Eye (tissue), 1 donor: Measurements from ENCODE around the gene TIGD3.
A peak's percentile ranks its signal among the peaks of the same experiment; 100 is the strongest.

Experiments used
- DNase-seq: peaks from one replicate; pipeline ENCODE4 v3.0.0-alpha.2; 2015

The TIGD3 gene

DNA sequence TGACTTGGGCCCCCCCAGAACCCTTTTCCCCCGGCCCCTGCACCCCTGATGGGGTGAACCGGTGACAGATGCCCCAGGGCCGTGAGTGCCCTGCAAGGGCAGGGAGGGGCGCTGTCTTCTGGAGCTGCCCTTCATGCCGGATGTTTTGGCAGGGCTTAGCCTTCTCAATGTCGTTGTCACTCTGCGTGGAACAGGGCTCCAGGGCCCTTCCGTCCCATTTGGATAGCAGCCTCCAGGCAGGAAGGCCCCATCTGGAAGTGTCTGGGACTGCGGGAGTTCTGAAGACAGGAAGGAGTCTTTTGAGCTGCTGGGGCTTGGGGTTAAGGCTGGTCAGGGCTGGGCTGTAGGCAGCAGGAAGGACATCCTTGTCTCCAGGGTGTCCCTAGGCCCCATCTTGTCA, 36.4 kb downstream of the TIGD3 start:
- DNase-seq: peak; percentile 29

DNA sequence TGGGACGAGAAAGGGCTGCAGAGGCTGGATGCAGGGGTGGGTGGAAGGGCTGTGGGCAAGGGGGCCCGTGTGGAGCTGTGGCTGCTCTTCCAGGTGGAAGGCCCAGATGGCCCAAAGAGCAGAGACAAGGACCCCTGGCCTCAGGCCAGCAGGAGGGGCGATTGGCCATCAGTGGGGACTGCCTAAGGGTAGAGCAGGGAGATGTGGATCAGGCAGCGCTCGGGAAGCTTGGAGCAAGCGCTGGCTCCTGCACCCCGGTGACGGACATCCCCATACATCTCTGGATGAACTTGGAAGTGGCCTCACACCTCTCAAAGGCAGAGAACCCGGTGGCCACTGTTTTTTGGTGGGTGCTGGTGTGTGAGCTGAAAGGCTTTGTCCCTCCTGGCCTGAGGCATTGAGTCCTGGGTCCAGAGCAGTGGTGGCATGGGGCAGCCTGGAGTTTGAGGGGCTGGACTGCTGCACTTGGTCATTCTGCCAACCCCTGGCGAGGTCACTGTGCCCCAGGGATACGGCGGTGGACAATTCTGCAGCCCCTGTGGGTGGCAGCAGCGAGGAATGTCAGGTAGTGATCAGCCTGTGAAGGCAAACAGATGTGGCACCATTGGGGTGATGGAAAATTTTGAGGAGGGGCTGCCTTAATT, 37.8 kb downstream of the TIGD3 start:
- no peak for DNase-seq

DNA sequence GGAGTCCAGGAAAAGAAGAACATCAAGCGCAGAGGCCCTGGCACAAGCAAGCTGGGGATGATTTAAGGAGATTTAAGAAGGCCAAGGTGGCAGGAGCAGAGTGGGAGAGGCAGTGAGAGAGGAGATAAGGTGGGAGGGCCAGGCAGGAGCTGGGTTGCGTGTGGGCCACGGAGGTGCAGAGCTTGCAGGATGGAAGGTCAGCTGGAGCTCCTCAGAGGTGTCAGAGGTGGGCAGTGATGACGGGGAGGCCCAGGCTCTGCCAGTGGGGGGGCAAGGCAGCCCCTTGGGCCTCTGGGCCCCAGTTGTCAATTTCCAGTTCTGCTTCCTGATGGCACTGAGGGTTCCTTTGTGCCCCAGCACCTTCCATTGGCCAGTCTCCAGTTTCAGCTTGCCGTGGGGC, 38.3 kb downstream of the TIGD3 start:
- no peak for DNase-seq

DNA sequence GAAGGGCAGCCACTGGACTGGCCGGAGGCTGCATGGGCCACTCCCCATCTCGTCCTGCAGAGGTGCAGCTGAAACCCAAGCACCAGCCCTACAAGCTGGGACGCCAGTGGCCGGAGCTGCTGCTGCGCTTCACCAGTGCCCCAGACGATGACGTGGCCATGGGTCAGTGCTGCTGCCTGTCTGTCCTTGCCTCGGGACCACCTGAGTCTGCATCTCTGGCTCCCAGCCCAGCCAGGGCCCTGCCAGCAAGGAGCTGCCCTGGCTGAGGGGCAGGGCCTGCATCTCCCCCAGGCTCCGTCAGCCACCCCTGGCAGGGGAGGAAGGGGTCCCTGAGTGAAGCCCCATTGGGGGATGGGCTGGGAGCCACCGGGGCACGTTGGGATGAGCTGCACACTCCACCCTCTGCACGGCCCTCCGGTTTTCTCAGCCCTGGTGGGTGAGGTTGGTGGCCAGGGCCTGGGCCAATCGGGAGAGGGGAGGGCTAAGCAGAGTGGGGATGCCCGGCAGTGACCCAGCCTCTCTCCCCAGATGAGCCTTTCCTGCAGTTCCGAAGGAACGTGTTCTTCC, 39.0 kb downstream of the TIGD3 start:
- DNase-seq: no peak

DNA sequence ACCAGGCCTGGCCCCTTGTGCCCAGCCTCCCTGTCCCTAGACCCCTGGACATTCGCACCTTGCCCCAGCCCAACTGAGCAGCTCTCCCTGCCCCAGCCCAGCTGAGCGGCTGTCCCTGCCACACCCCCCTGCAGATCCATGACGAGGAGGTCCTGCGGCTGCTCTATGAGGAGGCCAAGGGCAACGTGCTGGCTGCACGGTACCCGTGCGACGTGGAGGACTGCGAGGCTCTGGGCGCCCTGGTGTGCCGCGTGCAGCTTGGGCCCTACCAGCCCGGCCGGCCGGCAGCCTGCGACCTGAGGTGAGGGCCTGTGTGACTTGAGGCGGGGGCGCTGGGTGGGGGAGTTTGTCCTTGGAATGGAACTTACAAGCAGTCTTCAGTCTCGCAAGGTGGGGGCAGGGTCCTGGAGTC, 39.6 kb downstream of the TIGD3 start:
- no peak for DNase-seq

DNA sequence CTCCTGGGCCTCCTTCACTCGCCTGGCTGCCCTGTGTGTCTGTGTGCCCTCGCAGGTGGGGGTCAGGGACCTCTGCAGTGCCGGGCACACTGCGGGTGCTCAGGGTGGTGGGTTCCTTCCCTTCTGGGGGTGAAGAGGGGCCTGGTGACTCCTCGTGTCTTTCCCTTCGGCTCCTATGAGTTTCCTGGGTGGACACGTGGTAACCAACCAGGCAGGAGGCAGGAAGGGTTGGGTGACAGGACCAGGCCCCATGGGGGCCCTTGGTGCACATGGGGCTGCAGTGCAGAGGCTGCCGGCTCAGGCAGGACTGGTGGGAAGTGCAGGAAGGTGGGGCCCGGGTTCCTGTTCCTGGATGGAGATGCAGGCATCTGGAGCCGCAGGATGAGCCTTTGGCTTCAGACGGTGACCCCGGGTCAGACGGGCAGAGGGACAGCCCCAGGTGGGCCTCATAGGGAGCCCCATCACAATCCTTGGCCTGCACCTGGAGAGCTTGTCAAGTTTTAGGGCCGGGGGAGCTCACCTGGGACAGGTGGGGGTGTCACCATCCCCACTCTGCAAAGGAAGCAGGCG, 41.5 kb downstream of the TIGD3 start:
- DNase-seq: no peak

DNA sequence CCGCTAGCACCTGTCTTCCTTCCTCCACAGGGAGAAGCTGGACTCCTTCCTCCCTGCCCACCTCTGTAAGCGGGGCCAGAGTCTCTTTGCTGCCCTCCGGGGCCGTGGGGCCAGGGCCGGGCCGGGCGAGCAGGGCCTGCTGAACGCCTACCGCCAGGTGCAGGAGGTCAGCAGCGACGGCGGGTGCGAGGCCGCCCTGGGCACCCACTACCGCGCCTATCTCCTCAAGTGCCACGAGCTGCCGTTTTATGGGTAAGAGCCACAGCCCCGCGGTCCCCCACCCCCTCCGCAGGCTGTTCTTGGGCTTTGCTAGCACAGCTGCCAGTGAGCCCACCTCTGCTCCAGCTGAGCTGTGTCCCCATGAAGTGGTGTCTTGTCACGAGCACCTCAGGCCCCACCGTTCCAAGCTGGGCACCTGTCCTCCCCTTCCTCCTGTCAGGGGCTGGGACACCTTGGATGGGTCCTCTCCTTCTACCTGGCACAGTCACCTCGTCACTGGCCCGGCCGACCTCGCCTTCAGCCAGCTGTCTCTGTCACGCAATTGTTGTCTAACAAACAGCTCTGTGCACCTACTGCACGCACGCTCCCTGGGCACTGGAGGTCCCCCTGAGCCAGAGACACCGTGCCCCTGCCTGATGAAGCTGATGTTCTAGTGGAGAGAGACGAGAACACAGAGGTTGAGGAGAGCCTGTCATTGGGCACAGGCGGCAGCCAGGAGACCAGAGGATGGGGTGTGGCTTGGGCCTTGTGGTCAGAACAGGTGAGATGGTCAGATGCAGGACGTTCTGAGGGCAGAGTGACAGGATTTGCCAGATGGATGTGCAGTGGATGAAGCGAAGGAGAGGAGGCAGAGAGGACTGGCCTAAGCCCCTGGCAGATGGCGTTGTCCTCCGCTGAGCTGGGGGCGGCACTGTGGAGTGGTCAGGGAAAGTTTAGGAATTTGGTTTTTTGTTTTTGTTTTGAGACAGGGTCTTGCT, 42.5 kb downstream of the TIGD3 start:
- DNase-seq: no peak

DNA sequence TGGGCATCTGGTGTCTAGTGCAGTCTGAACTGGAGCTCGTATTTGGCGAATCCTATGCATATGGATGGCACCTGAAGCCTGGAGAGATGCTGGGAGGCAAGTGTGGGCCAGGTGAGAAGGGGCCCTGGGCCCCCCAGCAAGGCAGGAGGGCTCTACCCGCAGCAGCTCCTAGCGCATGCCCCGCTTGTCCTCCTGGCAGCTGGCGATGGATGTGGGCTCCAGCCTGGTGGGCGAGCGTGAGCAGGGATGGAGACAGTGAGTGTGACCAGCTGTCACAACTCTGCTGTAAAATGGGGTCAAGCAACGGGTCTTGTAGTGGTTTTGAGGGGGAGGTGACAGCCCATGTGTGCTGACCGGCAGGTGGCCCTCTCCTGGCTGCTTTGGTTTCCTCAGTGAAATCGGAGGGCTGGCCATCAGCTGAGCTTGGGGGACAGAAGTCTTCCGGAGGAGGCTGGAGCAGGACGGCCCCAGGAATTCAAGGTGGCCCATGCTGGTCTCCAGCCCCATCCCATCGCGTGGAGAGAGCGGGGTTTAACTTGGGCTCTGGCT, 43.9 kb downstream of the TIGD3 start:
- peak; percentile 58 for DNase-seq

DNA sequence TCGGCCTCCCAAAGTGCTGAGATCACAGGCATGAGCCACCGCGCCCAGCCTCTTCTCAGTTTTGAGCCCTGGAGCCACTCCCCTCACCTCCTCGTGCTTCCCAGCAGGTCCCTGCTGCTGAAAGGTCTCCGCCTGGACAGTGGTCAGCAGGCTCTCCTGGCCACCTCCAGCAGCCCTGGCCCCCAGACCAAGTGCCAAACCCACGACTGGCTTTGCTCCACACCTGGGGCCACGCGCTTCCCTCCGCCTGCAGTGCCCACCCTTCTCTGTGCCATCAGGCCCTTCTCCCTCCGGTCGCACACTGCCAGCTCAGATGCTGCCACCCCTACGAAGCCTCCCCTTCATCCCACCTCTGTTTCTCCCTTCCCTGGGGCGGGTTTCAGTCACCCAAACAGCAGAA, 44.7 kb downstream of the TIGD3 start:
- no peak for DNase-seq

DNA sequence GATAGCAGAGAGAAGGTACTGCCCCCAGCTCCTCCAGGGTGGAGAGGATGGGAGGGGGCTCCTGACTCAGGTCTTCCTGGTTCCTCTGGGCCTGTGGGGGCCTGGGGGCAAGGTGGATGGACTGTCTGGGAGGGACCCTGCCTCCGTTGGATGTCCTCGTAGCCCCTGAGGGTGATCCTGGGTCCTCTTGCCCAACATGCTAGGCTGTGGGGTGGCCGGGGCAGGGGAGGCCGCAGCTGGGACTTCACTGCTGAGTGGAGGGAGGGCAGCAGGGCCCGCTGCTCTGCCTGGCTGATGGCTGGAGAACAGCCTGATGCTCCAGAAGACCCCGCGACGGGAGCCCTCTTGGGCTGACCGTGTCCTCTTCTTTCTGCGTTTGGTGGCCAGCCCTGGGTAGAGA, 45.3 kb downstream of the TIGD3 start:
- DNase-seq: no peak

DNA sequence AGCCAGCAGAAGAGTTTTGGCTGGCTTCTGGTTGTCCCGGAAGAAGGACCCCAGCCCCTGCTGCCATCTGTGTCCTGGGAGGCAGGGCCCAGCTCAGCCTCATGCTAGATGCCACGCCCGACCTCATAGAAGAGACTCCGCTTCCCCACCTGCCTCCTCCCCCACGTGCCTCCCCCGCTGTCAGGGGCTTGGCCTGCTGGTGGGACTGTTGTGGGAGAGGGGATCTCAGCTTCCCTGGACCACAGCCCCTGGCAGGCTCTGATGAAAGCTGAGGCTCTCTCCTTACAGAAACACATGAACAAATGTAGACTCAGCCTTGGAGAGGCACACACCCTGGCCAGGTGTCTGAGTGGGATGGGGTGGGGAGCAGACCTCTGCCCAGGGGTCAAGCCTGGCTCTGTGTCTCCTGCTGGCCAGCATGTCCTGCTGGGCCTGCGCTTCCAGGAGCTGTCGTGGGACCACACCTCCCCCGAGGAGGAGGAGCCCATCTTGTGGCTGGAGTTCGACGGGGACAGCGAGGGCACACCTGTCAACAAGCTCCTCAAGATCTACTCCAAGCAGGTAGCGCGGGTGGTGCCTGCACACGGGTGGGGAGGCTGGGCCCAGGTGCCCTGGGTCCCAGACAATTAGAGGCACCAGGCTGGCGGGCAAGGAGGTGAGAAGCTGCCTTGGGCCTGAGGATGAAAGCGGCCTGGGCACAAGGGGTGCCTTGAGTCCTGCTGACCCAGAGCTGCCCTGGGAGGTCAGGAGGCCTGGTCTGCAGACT, 45.9 kb downstream of the TIGD3 start:
- DNase-seq: no peak

DNA sequence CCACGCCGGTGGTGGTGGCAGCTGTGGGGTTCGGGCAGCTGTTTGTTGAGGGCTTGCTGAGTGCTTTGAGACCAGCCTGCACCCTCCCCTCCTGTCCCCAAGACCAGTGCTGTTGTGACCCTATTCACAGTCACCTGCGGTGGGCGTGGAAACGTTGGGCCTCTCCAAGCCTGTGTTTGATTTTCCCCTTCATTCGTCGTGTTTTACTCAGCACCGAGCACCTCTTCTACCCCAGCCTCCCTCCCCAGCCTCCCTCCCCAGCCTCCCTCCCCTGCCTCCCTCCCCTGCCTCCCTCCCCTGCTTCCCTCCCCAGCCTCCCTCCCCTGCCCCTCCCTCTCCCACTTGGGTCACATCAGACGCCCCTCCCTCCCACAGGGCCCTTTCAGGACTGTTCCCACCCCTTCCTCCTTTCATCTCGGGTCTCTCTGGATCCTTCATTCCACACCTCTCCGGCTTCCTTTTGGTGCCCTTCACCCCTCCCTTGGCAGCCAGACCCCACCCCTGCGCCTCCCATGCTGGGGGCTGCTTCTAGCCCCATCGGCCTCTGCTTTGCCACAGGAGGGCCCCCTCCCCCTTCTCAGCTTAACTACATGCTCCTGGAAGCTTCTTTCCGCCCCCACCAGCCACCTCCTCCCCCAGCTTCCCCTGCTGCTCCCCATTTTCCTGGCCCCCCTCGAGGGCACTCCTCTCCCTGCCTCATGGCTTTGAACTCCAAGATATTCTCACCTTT, 46.7 kb downstream of the TIGD3 start:
- no peak for DNase-seq

DNA sequence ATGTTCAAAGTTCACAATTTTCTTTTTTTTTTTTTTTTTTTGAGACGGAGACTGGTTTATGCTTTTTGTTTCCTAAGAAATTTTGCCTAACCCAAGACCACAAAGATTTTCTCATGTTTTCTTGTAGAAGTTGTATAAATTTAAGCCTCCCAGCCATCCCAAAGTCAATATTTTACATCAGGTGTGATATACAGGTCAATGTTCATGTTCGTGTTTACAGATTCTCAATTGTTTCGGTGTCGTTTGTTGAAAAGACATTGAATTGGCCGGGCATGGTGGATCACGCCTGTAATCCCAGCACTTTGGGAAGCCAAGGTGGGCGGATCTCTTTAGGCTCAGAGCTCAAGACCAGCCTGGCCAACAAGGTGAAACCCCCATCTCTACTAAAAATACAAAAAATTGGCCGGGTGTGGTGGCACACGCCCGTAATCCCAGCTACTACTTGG, 47.3 kb downstream of the TIGD3 start:
- DNase-seq: no peak

DNA sequence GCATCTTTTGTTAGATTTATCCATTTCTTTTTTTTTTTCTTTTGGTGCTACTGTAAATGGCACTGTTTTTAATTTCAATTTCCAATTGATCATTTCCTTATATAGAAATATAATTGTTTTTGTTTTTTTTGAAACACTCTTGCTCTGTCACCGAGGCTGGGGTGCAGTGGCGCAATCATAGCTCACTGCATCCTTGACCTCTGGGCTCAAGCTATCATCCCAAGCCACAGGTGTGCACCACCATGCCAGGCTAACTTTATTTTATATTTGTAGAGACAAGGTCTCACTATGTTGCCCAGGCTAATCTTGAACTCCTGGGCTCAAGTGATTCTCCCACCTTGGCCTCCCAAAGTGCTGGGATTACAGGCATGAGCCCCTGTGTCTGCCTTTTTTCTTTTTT, 48.2 kb downstream of the TIGD3 start:
- DNase-seq: no peak

DNA sequence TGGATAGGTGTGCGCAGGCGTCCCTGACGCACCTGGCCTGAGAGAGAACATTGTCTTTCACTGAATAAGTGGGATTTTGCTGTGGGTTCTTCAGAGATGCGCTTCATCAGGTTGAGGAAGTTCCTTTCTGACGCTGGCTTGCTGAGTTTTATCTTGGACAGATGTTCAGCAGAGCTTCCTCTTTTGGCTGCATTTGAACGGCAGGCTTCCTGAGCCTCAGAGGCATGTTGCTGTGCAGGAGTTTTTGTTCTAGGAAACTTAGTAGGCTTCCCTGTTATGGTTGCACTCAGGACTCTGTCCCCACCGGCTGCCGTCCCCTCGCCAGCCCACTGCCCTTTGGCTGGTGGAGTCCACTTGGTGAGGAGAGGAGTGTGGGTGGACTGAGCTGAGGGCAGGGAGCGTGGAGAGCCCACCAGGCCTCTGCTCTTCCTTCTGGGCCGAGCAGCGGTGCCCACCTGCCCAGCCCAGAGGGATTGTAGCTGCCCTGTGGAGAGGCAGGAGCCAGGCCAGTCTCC, 49.1 kb downstream of the TIGD3 start:
- no peak for DNase-seq

DNA sequence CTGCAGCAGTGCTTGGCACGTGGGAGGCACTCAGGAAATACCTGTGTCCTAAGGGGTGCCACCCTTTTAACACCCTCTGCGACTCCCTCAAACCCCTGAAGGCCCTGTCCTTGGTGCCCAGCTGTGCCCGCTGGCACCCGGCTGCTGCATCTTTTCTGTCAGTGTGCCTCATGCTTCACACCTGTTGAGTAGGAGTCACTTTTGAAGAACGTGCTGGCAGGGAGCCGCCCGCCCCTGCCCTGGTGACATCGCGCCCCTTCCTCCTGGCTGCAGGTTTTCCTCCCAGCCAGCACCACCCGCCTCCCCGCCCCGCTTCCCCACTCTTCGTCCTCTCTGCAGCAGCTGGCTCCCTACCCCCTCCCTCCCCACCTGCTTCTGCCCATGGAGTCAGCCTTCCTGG, 49.7 kb downstream of the TIGD3 start:
- DNase-seq: no peak

DNA sequence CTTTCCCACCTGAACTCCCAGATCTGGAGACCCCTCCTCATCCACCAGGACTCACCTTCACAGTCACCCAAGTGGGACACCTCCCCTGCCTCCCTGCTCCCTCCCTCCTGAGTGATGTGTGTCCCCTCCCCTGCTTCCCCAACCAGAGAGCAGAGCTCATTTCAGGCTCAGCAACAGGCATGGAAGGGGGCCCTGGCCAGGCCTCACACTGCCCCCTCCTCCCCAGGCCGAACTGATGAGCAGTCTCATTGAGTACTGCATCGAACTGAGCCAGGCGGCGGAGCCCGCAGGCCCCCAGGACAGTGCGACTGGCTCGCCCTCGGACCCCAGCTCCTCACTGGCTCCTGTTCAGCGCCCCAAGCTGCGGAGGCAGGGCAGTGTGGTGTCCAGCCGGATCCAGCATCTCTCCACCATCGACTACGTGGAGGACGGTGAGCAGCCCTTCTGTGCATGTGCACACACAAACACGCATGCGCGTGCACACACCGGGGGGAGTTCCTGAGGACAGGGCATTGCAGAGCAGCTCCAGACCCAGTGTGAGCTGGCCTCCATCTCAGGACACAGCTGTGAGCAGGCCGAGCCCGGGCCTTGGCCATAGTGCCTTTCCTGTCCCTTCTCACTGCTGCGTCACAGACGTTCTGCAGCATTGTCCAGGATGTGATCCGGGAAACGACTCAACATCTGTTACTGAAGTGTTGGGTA, 50.2 kb downstream of the TIGD3 start:
- DNase-seq: no peak
